Transverse colon (tissue), 4 donors: ENCODE measurements around the gene BPIFB3.

Source experiments
- CTCF ChIP-seq, 5 experiments: fragments of 200-600 bp in 3 of 5; fragments of 450-650 bp in 2 of 5; sonication (generic) in 3 of 5; IDR thresholded peaks; 1 replicate in 2 of 5; 2 replicates in 3 of 5; pipeline ENCODE4 v1.5.1; 2016 to 2017; ENCODE audit warnings: antibody characterized with exemption in 5 of 5, inconsistent platforms in 3 of 5, mild to moderate bottlenecking in 2 of 5, moderate library complexity in 1 of 5
- EP300 ChIP-seq: sonication (generic); formaldehyde crosslinking; IDR thresholded peaks from one replicate; pipeline ENCODE4 v1.6.1; 2017; ENCODE audit warnings: antibody characterized with exemption, low read depth
- POLR2A ChIP-seq: fragments of 450-650 bp; IDR thresholded peaks from one replicate; pipeline ENCODE4 v1.6.1; 2016; ENCODE audit warnings: antibody characterized with exemption, mild to moderate bottlenecking, moderate library complexity
- POLR2AphosphoS5 ChIP-seq, 3 donors: sonication (generic); formaldehyde crosslinking; IDR thresholded peaks; one replicate each; pipeline ENCODE4 v1.6.1; 2016; ENCODE audit warnings: antibody characterized with exemption in 3 of 3

GRCh38 chr20:33097001-33097400 is 43.3 kb downstream of the BPIFB3 start:
- TF ChIP-seq CTCF (IDR thresholded peaks at IDR 0.05): no peak
- TF ChIP-seq POLR2A: no peak
- TF ChIP-seq POLR2AphosphoS5 (IDR thresholded peaks at IDR 0.05): no peak
- no peak for TF ChIP-seq EP300
